SH-SY5Y (cell line): Measurements from ENCODE around the gene FGG.

ENCODE experiments used
- GATA2 ChIP-seq: IDR thresholded peaks from 2 replicates; pipeline ENCODE4 v1.6.1; 2011; ENCODE audit warnings: mild to moderate bottlenecking, low read depth, low read length
- GATA3 ChIP-seq: IDR thresholded peaks from 2 replicates; pipeline ENCODE4 v1.6.1; 2011; ENCODE audit warnings: low read depth, mild to moderate bottlenecking, low read length, moderate library complexity

DNA sequence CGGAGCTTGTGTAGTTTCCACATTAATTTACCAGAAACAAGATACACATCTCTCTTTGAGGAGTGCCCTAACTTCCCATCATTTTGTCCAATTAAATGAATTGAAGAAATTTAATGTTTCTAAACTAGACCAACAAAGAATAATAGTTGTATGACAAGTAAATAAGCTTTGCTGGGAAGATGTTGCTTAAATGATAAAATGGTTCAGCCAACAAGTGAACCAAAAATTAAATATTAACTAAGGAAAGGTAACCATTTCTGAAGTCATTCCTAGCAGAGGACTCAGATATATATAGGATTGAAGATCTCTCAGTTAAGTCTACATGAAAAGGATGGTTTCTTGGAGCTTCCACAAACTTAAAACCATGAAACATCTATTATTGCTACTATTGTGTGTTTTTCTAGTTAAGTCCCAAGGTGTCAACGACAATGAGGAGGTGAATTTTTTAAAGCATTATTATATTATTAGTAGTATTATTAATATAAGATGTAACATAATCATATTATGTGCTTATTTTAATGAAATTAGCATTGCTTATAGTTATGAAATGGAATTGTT is 49.7 kb downstream of the FGG start, which contains the start of gene FGB:
- no peak for TF ChIP-seq GATA2
- no peak for TF ChIP-seq GATA3
